Measurements from ENCODE around the gene CST6. TPM values are rescaled to one million over a fixed set of nuclear protein-coding genes. Genes with fewer than 3 reads are reported as not detected.

CST6 gene
- total RNA-seq, 1 experiment from 2014 or later, result 27.2 TPM

DNA sequence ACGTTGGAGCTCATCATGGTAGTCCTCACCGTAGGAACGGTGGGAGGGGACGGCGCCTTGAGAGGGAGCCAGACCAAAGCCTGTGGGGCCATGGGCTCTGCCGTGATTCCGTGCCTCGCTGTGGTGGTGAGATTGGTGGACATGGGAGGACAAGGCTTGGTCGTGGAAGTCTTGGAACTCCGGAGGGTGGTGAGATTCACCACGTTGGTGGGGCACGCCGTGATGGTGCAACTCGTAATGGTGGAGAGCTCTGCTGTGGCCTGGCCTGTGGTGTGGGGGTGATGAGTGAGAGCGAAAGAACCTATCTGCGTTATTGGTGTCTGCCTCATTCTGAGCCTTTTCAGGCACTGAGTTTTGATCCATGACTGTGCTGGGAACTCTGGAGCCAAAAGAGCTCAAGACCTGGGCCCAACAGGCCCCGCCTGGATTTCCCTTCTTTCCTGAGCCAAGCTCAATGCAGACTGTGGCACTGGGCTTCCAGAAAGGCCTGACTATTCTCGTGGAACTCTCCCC is 14.3 kb downstream of the CST6 start, which contains the start of gene CATSPER1:
CATSPER1 (minus strand) TSS at position 463 of the 513 bp plus-strand sequence; CDS start at position 363, 100 bp downstream.
- Mint-ChIP-seq H3K9me3 (ENCODE audit: low read depth, unreplicated experiment) (no peaks in the 10 kb centered on the region), H3K36me3 (ENCODE audit: insufficient read depth, unreplicated experiment) (peaks cover 9% of the 10 kb centered on the region), H3K4me1 (ENCODE audit: low read depth, unreplicated experiment) (peaks cover 15% of the 10 kb centered on the region), H3K27me3 (ENCODE audit: unreplicated experiment) (peaks cover 23% of the 10 kb centered on the region), H3K27ac (ENCODE audit: unreplicated experiment) (no peak within 1 kb of the TSS), H3K4me3 (ENCODE audit: low read depth, unreplicated experiment) (no peak within 1 kb of the TSS)
- intact Hi-C loops (cut with micrococcal nuclease; ENCODE audit: unreplicated experiment), result no loop called here
- TF ChIP-seq, protein P1, sequence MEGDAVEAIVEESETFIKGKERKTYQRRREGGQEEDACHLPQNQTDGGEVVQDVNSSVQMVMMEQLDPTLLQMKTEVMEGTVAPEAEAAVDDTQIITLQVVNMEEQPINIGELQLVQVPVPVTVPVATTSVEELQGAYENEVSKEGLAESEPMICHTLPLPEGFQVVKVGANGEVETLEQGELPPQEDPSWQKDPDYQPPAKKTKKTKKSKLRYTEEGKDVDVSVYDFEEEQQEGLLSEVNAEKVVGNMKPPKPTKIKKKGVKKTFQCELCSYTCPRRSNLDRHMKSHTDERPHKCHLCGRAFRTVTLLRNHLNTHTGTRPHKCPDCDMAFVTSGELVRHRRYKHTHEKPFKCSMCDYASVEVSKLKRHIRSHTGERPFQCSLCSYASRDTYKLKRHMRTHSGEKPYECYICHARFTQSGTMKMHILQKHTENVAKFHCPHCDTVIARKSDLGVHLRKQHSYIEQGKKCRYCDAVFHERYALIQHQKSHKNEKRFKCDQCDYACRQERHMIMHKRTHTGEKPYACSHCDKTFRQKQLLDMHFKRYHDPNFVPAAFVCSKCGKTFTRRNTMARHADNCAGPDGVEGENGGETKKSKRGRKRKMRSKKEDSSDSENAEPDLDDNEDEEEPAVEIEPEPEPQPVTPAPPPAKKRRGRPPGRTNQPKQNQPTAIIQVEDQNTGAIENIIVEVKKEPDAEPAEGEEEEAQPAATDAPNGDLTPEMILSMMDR (IDR thresholded peaks at IDR 0.05; ENCODE audit: unreplicated experiment), result no peak
- no peak for DNase-seq
- CTCF ChIA-PET, result interaction anchor here (0.6 to 1.6 kb wide), 2 partner anchors 11 to 15 kb away, joined by 3 read pairs; no protein-coding TSS in a partner anchor
- no TSS peak for BruUV-seq (replicated peaks)

DNA sequence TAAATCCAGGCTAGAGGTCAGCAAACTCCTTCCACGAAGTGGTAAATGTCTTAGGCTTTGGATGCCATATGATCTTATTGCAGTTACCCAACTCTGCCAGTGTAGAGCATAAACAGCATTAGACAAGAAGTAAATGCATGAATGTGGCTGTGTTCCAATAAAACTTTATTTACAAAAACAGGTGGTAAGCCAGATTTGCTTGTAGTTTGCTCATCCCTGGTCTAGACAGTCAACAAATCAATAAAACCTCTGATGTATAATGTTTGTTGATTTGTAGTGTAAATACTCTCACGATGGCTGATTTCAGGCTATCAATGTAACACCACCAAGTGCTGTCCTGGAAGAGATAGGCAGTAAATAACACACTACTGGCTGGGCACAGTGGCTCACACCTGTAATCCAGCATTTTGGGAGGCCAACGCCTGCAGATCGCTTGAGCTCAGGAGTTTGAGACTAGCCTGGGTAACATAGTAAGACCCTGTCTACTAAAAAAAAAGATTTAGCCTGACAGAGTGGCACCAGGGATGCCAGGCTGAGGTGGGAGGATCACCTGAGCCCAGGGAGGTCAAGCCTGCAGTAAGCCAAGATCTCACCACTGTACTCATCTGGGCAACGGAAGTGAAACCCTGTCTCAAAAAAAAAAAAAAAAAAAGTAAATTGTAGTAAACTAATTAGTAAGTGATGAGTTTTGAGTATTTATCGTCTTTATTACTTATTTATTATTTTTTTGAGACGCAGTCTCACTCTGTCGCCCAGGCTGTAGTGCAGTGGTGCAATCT is 21.3 kb downstream of the CST6 start:
- H3K27me3 Mint-ChIP-seq (ENCODE audit: unreplicated experiment), result peaks cover 25% of the 10 kb centered on the region
- intact Hi-C loops (cut with micrococcal nuclease; ENCODE audit: unreplicated experiment), result no loop called here
- H3K36me3 Mint-ChIP-seq (ENCODE audit: insufficient read depth, unreplicated experiment), result no peaks in the 10 kb centered on the region
- no peak overlapping the region for H3K4me3 Mint-ChIP-seq (ENCODE audit: low read depth, unreplicated experiment)
- BruUV-seq (replicated peaks), result no TSS peak
- TF ChIP-seq, protein P1 (IDR thresholded peaks at IDR 0.05; ENCODE audit: unreplicated experiment), result no peak
- H3K4me1 Mint-ChIP-seq (ENCODE audit: low read depth, unreplicated experiment), result no peaks in the 10 kb centered on the region
- DNase-seq, result no peak
- no peak overlapping the region for H3K27ac Mint-ChIP-seq (ENCODE audit: unreplicated experiment)
- no peaks in the 10 kb centered on the region for H3K9me3 Mint-ChIP-seq (ENCODE audit: low read depth, unreplicated experiment)
- CTCF ChIA-PET, result no interaction called here

DNA sequence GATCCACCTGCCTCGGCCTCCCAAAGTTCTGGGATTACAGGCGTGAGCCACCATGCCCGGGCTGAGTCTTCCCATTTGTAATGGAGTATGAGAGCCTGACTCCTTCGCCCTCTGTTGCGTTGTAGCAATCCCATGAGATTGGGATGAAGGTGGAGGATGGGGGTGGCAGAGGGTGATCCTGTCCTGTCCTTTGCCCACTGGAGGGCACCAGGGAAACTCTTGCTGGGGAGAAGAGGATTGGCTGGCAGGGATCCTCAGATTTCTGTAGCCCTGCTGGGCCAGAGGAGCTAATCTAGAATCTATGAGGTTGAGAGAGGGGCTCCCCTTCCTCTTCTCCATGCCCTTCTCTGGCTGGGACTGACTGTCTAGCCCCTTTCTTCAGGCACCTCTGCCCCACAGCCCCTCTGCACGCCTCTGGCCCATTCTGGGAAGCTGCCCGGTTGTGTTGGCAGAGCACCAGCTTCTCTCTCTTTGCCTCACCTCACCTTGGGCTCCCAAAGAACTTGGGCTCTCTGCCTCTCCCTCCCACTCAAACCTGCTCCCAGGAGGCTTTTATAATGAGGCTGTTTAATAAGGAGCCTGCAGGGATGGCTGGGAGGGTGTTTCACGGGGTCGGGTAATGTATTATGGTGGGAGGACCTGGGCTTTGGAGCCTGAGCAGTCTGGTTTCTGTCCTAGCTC is 24.0 kb downstream of the CST6 start:
- intact Hi-C loops (cut with micrococcal nuclease; ENCODE audit: unreplicated experiment), result no loop called here
- peaks cover 30% of the 10 kb centered on the region for H3K27me3 Mint-ChIP-seq (ENCODE audit: unreplicated experiment)
- CTCF ChIA-PET, result interaction anchor here (0.6 to 1.1 kb wide), 3 partner anchors 9 to 219 kb away, joined by 3 to 5 read pairs (median 4); no protein-coding TSS in a partner anchor

DNA sequence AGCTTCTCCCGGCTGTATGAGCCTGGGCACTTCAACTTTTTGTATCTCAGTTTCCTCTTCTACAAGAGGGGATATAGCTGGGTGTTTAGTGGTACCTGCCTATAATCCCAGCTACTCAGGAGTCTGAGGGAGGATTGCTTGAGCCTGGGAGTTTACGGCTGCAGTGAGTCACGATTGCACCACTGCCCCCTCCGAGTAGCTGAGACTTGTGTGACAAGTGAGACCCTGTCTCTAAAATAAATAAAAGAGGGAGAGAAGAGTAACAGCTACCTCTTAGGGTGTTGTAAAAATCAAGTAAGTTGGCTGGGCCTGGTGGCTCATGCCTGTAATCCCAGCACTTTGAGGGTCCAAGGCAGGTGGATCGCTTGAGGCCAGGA is 24.5 kb downstream of the CST6 start:
- Mint-ChIP-seq H3K27ac (ENCODE audit: unreplicated experiment) (no peak overlapping the region), H3K9me3 (ENCODE audit: low read depth, unreplicated experiment) (no peaks in the 10 kb centered on the region), H3K36me3 (ENCODE audit: insufficient read depth, unreplicated experiment) (no peaks in the 10 kb centered on the region), H3K4me1 (ENCODE audit: low read depth, unreplicated experiment) (no peaks in the 10 kb centered on the region), H3K27me3 (ENCODE audit: unreplicated experiment) (peaks cover 34% of the 10 kb centered on the region), H3K4me3 (ENCODE audit: low read depth, unreplicated experiment) (no peak overlapping the region)
- TF ChIP-seq, protein P1 (IDR thresholded peaks at IDR 0.05; ENCODE audit: unreplicated experiment), result no peak
- BruUV-seq (replicated peaks), result no TSS peak
- CTCF ChIA-PET, result interaction anchor here (0.6 to 1.1 kb wide), 3 partner anchors 9 to 218 kb away, joined by 3 to 5 read pairs (median 4); no protein-coding TSS in a partner anchor
- intact Hi-C loops (cut with micrococcal nuclease; ENCODE audit: unreplicated experiment), result no loop called here
- DNase-seq, result no peak

More for the DNA sequence above, 24.0 kb downstream of the CST6 start:
- no peak for DNase-seq
- TF ChIP-seq, protein P1 (IDR thresholded peaks at IDR 0.05; ENCODE audit: unreplicated experiment), result no peak
- no peaks in the 10 kb centered on the region for H3K4me1 Mint-ChIP-seq (ENCODE audit: low read depth, unreplicated experiment)
- H3K4me3 Mint-ChIP-seq (ENCODE audit: low read depth, unreplicated experiment), result no peak overlapping the region
- no peaks in the 10 kb centered on the region for H3K9me3 Mint-ChIP-seq (ENCODE audit: low read depth, unreplicated experiment)
- H3K27ac Mint-ChIP-seq (ENCODE audit: unreplicated experiment), result no peak overlapping the region
- H3K36me3 Mint-ChIP-seq (ENCODE audit: insufficient read depth, unreplicated experiment), result no peaks in the 10 kb centered on the region
- BruUV-seq (replicated peaks), result no TSS peak

Measured in Calu3 (cell line).